HepG2 (cell line): ENCODE measurements around the gene ADAMTS17. TPM values are rescaled to one million over a fixed set of nuclear protein-coding genes. Genes with fewer than 3 reads are reported as not detected.

Experiments used
- ATAC-seq: fragments of 200-7000 bp; cut with Tn5 transposase; 3 replicates; pipeline ENCODE4 v1.9.1; 2020; ENCODE audit warnings: mild to moderate bottlenecking, moderate library complexity
- BruUV-seq: library from RNA; stranded (reverse); fragments of 400-500 nt; replicated peaks from 2 replicates; lab custom pipeline; 2021; lab: Mats Ljungman, UMichigan
- CTCF ChIA-PET: fragments of 300-600 bp; formaldehyde crosslinking; extraction: SDS; loops from one replicate; lab custom pipeline; 2021; ENCODE audit warnings: low total read pairs, inconsistent platforms, low intra/inter-chr PET ratio; lab: Yijun Ruan, JAX
- POLR2A ChIA-PET: fragments of 350-600 bp; sonication (Branson Sonifier 250); formaldehyde crosslinking; loops from one replicate; lab custom pipeline; 2020; ENCODE audit warnings: antibody characterized with exemption, inconsistent platforms; lab: Yijun Ruan, JAX
- DNase-seq: peaks from one replicate; pipeline ENCODE4 v3.0.0-alpha.2; 2015; ENCODE audit warnings: low spot score
- FAIRE-seq: peaks from 3 replicates; lab custom pipeline; 2011; peaks lifted over from hg19 to GRCh38; lab: Jason Lieb, UNC
- H2AFZ ChIP-seq: one replicate; pipeline ENCODE4 v1.6.1; 2011; ENCODE audit warnings: low read length, inconsistent platforms
- H3K27ac ChIP-seq: fragments of 300-600 bp; 3 replicates; pipeline ENCODE4 v1.8.0; 2011; ENCODE audit warnings: mixed run types, mild to moderate bottlenecking, mixed read lengths, low read length, inconsistent platforms; ENCODE audit not compliant: insufficient read depth; ENCODE audit errors: extremely low read length
- H3K27me3 ChIP-seq, 2 experiments: fragments of 200-600 bp in 1 of 2; 2 replicates in 1 of 2; 3 replicates in 1 of 2; pipeline versions ENCODE4 v1.6.0 to v1.8.0; 2011; ENCODE audit warnings: low read length in 2 of 2, mild to moderate bottlenecking in 2 of 2, moderate library complexity in 2 of 2, inconsistent platforms in 1 of 2; ENCODE audit not compliant: insufficient read depth in 2 of 2, control insufficient read depth in 1 of 2
- H3K36me3 ChIP-seq, 2 experiments: fragments of 200-600 bp in 1 of 2; replicated peaks in 1 of 2; 2 replicates in 1 of 2; 3 replicates in 1 of 2; pipeline versions ENCODE4 v1.5.1 to v1.8.0; 2011; ENCODE audit warnings: low read length in 2 of 2, inconsistent platforms in 1 of 2; ENCODE audit not compliant: insufficient read depth in 2 of 2, control insufficient read depth in 1 of 2
- H3K4me1 ChIP-seq: 2 replicates; pipeline ENCODE4 v1.5.1; 2012; ENCODE audit warnings: low read length, inconsistent platforms; ENCODE audit not compliant: insufficient read depth
- H3K4me2 ChIP-seq: 2 replicates; pipeline ENCODE4 v1.6.0; 2011; ENCODE audit warnings: low read depth, low read length, inconsistent platforms
- H3K4me3 ChIP-seq, 3 experiments: fragments of 200-600 bp in 1 of 3; sonication (generic), shearing (Covaris generic) in 1 of 3; replicated peaks in 1 of 3; 2 replicates each; pipeline ENCODE4 v1.5.1; 2011 to 2016; ENCODE audit warnings: low read length in 3 of 3, inconsistent platforms in 2 of 3, low read depth in 2 of 3, mild to moderate bottlenecking in 2 of 3, control low read depth in 1 of 3, mixed read lengths in 1 of 3; ENCODE audit not compliant: insufficient read depth in 1 of 3
- H3K79me2 ChIP-seq: one replicate; pipeline ENCODE4 v1.6.1; 2011; ENCODE audit warnings: low read length, inconsistent platforms; ENCODE audit not compliant: insufficient read depth
- H3K9ac ChIP-seq: 2 replicates; pipeline ENCODE4 v1.6.0; 2011; ENCODE audit warnings: mild to moderate bottlenecking, low read depth, low read length, inconsistent platforms; ENCODE audit not compliant: insufficient read depth
- H3K9me3 ChIP-seq: 2 replicates; pipeline ENCODE4 v1.5.1; 2012; ENCODE audit warnings: mild to moderate bottlenecking, low read length
- H4K20me1 ChIP-seq: 2 replicates; pipeline ENCODE4 v1.6.0; 2011; ENCODE audit warnings: inconsistent platforms, mild to moderate bottlenecking, low read length, moderate library complexity; ENCODE audit not compliant: insufficient read depth
- EEA1 ChIP-seq: sonication (generic); formaldehyde crosslinking; IDR thresholded peaks from 2 replicates; pipeline ENCODE4 v1.5.1; 2020; ENCODE audit warnings: mild to moderate bottlenecking, missing genetic modification reagents, borderline replicate concordance
- ELF4 ChIP-seq: sonication (generic); formaldehyde crosslinking; IDR thresholded peaks from 2 replicates; pipeline ENCODE4 v1.5.0; 2020; ENCODE audit warnings: missing genetic modification reagents, mild to moderate bottlenecking, moderate library complexity, borderline replicate concordance
- HNRNPL ChIP-seq: fragments of 200-400 bp; formaldehyde crosslinking; IDR thresholded peaks from 2 replicates; pipeline ENCODE4 v1.6.1; 2017; ENCODE audit warnings: mild to moderate bottlenecking, low read depth, low read length
- MAFF ChIP-seq: IDR thresholded peaks from 2 replicates; pipeline ENCODE4 v1.6.1; 2011; ENCODE audit warnings: low read depth, low read length, improper control_type of control experiment
- RCOR2 ChIP-seq: IDR thresholded peaks from 2 replicates; pipeline ENCODE4 v1.6.1; 2016; ENCODE audit warnings: missing biosample characterization, missing genetic modification reagents
- ZNF598 ChIP-seq: sonication (generic); formaldehyde crosslinking; IDR thresholded peaks from 2 replicates; pipeline ENCODE4 v1.5.1; 2020; ENCODE audit warnings: mild to moderate bottlenecking, missing genetic modification reagents, borderline replicate concordance
- ZNF619 ChIP-seq: sonication (generic); formaldehyde crosslinking; IDR thresholded peaks from 2 replicates; pipeline ENCODE4 v1.4.0; 2020; ENCODE audit warnings: mild to moderate bottlenecking, missing genetic modification reagents
- ZNF83 ChIP-seq: sonication (generic); formaldehyde crosslinking; IDR thresholded peaks from 2 replicates; pipeline ENCODE4 v1.4.0; 2020; ENCODE audit warnings: missing genetic modification reagents, mild to moderate bottlenecking, borderline replicate concordance
- WGBS: methylation state at CpG from one replicate; pipeline ENCODE4 v1.1.6; 2017; ENCODE audit warnings: low lambda C conversion rate; 5-methylcytosine and 5-hydroxymethylcytosine counted together
- in situ Hi-C: cut with HindIII; loops from 2 replicates; pipeline ENCODE4 v1.10.0; 2017; ENCODE audit warnings: low pct_unique_long_range_greater_than_20kb; ENCODE audit not compliant: extremely low pct_ligation_motif_present
- intact Hi-C: fragments of 100-400 bp; cut with micrococcal nuclease; formaldehyde crosslinking; loops from one replicate; pipeline ENCODE4 v1.10.0; 2022; ENCODE audit not compliant: unreplicated experiment
- polyA plus RNA-seq, 8 experiments: library from polyadenylated mRNA; depleted of rRNA in 3 of 8; stranded (reverse) in 7 of 8; unstranded in 1 of 8; fragments of >200 nt; fragmentation: Illumina TruSeq in 4 of 8; extraction: Trizol in 4 of 8; gene quantifications; 2 replicates each; pipeline versions ENCODE4 v1.2.1 to v1.2.3, GENCODE V29; 2011 to 2016; ENCODE audit warnings: low read depth in 4 of 8, missing spikeins in 1 of 8, mixed read lengths in 1 of 8; ENCODE audit not compliant: insufficient read depth in 1 of 8
- total RNA-seq, 5 experiments: library from RNA; depleted of rRNA; stranded (reverse); fragments of >200 nt; fragmentation: Illumina TruSeq; extraction: Trizol; gene quantifications; 2 replicates each; pipeline ENCODE4 v1.2.3, GENCODE V29; 2016; ENCODE audit warnings: low read depth in 1 of 5
- TF ChIP-seq, protein P1 (sequence below), 2 experiments: sonication (generic) in 1 of 2; formaldehyde crosslinking in 1 of 2; IDR thresholded peaks; 2 replicates each; pipeline versions ENCODE4 v1.5.1 to v1.6.1; 2011 to 2020; ENCODE audit warnings: borderline replicate concordance in 1 of 2, low read depth in 1 of 2, low read length in 1 of 2, mild to moderate bottlenecking in 1 of 2, missing genetic modification reagents in 1 of 2, moderate library complexity in 1 of 2
- TF ChIP-seq, protein P2 (sequence below): sonication (generic); formaldehyde crosslinking; IDR thresholded peaks from 2 replicates; pipeline ENCODE4 v1.5.1; 2020; ENCODE audit warnings: mild to moderate bottlenecking, missing genetic modification reagents, moderate library complexity
- TF ChIP-seq, protein P3 (sequence below), 2 experiments: sonication (generic) in 1 of 2; formaldehyde crosslinking in 1 of 2; IDR thresholded peaks; 2 replicates each; pipeline versions ENCODE4 v1.4.0 to v1.6.1; 2016 to 2020; ENCODE audit warnings: borderline replicate concordance in 1 of 2, low read depth in 1 of 2, mild to moderate bottlenecking in 1 of 2, missing genetic modification reagents in 1 of 2
- TF ChIP-seq, protein P4 (sequence below): sonication (generic); formaldehyde crosslinking; IDR thresholded peaks from 2 replicates; pipeline ENCODE4 v1.4.0; 2020; ENCODE audit warnings: missing genetic modification reagents

The ADAMTS17 gene
- total and polyA plus RNA-seq, 2 of the 13 experiments (the other 11 are each of a cell fraction or from before 2014, with no cell fraction given) = 0.02 to 0.04 TPM

DNA sequence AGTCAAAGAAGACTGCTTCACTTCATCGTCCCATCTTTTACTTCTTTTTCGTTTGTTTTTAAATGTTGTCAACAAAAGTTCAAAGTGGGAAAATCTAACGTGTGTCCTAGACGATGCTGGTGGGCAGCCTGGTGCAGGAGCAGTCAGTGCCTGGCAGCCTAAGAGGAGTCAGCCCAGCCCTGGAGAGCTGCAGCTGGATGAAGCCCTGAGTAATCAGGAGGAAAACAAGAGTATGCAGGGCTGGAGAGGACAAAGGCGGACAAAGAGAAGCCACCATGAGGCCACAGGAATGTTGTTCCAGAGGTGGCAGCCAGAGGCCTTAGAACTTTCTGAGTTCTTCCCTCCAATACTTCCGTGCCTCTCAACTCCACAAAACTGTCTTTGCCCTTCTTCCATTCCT lies 5.7 kb downstream of the ADAMTS17 start:
- peaks cover 4% of the 10 kb centered on the region; the same call in 1 of the 2 replicates for H3K4me1 ChIP-seq
- no peak overlapping the region for H3K4me3 ChIP-seq
- no peak for ATAC-seq
- POLR2A ChIA-PET = no interaction called here
- H2AFZ ChIP-seq = no peak overlapping the region
- no peaks in the 10 kb centered on the region for H3K9me3 ChIP-seq
- H3K9ac ChIP-seq = no peak overlapping the region
- no peak for FAIRE-seq
- intact Hi-C loops = no loop called here
- in situ Hi-C loops = loop anchor here (10.0 to 25.0 kb wide), 3 partner anchors 49 to 1074 kb away; partner anchors contain the start of gene LRRC28
- H3K27me3 ChIP-seq = peaks cover 0 to 10% of the 10 kb centered on the region in 2 experiments; a peak in 3 of 5 replicates
- no peaks in the 10 kb centered on the region for H3K36me3 ChIP-seq
- WGBS = 25% methylated on average over 6 of the region's 6 CpGs
- no peak overlapping the region for H3K4me2 ChIP-seq
- no TSS peak for BruUV-seq
- H3K27ac ChIP-seq = no peak overlapping the region
- CTCF ChIA-PET = no interaction called here
- no peaks in the 10 kb centered on the region for H3K79me2 ChIP-seq
- no peak for DNase-seq
- H4K20me1 ChIP-seq = no peaks in the 10 kb centered on the region
- TF ChIP-seq ZNF598 (CRISPR knock-in tag) (no peak), HNRNPL (no peak), ZNF83 (no peak), ZNF619 (no peak), RCOR2 (CRISPR knock-in tag) (no peak), MAFF (no peak), EEA1 (CRISPR knock-in tag) (no peak), ELF4 (CRISPR knock-in tag) (no peak)
- TF ChIP-seq, protein P1, sequence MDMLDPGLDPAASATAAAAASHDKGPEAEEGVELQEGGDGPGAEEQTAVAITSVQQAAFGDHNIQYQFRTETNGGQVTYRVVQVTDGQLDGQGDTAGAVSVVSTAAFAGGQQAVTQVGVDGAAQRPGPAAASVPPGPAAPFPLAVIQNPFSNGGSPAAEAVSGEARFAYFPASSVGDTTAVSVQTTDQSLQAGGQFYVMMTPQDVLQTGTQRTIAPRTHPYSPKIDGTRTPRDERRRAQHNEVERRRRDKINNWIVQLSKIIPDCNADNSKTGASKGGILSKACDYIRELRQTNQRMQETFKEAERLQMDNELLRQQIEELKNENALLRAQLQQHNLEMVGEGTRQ (IDR thresholded peaks at IDR 0.05; ENCODE audit: low read depth, low read length) = no peak
- TF ChIP-seq, protein P1 (CRISPR knock-in tag; IDR thresholded peaks at IDR 0.05; ENCODE audit: borderline replicate concordance) = no peak
- TF ChIP-seq, protein P2, sequence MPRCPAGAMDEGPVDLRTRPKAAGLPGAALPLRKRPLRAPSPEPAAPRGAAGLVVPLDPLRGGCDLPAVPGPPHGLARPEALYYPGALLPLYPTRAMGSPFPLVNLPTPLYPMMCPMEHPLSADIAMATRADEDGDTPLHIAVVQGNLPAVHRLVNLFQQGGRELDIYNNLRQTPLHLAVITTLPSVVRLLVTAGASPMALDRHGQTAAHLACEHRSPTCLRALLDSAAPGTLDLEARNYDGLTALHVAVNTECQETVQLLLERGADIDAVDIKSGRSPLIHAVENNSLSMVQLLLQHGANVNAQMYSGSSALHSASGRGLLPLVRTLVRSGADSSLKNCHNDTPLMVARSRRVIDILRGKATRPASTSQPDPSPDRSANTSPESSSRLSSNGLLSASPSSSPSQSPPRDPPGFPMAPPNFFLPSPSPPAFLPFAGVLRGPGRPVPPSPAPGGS (CRISPR knock-in tag) = no peak
- TF ChIP-seq, protein P3, sequence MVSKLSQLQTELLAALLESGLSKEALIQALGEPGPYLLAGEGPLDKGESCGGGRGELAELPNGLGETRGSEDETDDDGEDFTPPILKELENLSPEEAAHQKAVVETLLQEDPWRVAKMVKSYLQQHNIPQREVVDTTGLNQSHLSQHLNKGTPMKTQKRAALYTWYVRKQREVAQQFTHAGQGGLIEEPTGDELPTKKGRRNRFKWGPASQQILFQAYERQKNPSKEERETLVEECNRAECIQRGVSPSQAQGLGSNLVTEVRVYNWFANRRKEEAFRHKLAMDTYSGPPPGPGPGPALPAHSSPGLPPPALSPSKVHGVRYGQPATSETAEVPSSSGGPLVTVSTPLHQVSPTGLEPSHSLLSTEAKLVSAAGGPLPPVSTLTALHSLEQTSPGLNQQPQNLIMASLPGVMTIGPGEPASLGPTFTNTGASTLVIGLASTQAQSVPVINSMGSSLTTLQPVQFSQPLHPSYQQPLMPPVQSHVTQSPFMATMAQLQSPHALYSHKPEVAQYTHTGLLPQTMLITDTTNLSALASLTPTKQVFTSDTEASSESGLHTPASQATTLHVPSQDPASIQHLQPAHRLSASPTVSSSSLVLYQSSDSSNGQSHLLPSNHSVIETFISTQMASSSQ (IDR thresholded peaks at IDR 0.05; ENCODE audit: low read depth) = no peak
- TF ChIP-seq, protein P3 (CRISPR knock-in tag; IDR thresholded peaks at IDR 0.05; ENCODE audit: borderline replicate concordance) = no peak
- TF ChIP-seq, protein P4, sequence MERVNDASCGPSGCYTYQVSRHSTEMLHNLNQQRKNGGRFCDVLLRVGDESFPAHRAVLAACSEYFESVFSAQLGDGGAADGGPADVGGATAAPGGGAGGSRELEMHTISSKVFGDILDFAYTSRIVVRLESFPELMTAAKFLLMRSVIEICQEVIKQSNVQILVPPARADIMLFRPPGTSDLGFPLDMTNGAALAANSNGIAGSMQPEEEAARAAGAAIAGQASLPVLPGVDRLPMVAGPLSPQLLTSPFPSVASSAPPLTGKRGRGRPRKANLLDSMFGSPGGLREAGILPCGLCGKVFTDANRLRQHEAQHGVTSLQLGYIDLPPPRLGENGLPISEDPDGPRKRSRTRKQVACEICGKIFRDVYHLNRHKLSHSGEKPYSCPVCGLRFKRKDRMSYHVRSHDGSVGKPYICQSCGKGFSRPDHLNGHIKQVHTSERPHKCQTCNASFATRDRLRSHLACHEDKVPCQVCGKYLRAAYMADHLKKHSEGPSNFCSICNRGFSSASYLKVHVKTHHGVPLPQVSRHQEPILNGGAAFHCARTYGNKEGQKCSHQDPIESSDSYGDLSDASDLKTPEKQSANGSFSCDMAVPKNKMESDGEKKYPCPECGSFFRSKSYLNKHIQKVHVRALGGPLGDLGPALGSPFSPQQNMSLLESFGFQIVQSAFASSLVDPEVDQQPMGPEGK = no peak
